Islet precursor cell (in vitro differentiated cells): ENCODE measurements around the gene ZAP70.

Experiments
- DNase-seq: peaks from one replicate; pipeline ENCODE4 v3.0.0-alpha.2; 2018

Gene ZAP70

DNA sequence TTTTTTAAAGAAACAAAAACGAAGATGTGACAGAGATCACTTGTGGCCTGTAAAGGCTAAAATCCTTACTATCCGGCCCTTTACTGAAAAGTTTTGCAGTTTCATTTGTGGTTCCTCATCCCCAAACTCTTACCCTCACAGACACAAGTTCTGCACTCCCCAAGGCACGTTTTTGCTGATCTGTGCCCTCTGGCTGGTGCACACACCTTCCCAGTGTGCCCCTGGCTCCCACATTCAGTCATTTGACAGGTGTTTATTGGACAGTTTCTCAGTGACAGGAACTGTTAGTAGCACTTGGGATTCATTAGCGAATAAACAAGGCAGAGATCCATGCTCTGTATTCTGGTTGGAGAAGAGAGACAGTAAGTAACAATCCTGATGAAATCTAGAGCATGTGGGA lies 22.8 kb downstream of the ZAP70 start:
- DNase-seq: no peak

DNA sequence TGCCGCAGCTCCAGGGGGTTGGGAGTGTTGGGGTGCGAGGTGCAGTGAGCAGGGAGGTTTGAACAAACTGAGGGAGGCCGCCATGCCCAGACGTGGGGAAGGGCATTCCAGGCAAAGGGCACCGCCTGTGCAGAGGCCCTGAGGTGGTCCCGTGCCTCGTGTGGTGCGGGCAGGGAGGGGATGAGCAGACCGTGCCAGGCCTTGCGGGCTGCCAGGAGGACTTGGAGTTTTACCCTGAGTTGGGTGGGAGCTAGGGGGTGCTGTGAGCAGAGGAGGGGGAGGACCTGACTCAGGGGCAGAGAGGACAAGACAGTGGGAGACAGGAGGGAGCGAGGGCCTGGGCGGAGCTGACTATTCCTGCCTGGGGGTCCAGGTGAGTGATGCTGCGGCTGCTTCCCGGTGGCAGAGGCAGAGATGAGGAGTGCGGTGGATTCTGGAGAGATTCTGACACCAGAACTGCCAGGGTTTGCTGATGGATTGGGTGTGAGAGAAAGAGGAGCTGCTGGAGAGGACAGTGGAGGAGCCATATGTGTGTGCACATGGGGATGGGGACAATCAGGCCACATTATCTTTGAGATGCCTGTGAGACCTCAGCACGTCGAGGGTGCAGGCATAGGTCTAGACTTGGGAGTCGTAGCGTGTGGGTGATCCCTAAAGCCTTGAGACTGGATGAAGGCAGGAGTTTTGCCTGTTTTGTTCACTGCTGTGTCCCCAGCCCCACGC lies 23.4 kb downstream of the ZAP70 start:
- no peak for DNase-seq

DNA sequence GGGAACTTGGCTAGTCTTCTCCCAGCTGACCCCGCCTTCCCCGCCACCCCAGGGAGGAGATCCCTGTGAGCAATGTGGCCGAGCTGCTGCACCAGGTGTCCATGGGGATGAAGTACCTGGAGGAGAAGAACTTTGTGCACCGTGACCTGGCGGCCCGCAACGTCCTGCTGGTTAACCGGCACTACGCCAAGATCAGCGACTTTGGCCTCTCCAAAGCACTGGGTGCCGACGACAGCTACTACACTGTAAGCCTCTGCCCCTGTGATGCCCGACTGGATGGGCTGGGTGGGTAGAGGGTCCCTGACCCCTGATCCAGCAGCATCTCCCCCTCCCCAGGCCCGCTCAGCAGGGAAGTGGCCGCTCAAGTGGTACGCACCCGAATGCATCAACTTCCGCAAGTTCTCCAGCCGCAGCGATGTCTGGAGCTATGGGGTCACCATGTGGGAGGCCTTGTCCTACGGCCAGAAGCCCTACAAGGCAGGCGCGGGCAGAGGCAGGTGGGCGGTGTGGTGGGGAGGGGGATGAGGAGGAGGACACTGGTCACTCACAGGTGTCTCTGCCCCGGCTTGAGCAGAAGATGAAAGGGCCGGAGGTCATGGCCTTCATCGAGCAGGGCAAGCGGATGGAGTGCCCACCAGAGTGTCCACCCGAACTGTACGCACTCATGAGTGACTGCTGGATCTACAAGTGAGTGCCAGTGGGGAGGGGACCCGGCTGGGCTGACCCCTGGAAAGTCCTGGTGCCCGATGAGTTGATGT lies 24.2 kb downstream of the ZAP70 start:
- no peak for DNase-seq

GRCh38 chr2:97738179-97739019 lies 25.0 kb downstream of the ZAP70 start:
- no peak for DNase-seq

DNA sequence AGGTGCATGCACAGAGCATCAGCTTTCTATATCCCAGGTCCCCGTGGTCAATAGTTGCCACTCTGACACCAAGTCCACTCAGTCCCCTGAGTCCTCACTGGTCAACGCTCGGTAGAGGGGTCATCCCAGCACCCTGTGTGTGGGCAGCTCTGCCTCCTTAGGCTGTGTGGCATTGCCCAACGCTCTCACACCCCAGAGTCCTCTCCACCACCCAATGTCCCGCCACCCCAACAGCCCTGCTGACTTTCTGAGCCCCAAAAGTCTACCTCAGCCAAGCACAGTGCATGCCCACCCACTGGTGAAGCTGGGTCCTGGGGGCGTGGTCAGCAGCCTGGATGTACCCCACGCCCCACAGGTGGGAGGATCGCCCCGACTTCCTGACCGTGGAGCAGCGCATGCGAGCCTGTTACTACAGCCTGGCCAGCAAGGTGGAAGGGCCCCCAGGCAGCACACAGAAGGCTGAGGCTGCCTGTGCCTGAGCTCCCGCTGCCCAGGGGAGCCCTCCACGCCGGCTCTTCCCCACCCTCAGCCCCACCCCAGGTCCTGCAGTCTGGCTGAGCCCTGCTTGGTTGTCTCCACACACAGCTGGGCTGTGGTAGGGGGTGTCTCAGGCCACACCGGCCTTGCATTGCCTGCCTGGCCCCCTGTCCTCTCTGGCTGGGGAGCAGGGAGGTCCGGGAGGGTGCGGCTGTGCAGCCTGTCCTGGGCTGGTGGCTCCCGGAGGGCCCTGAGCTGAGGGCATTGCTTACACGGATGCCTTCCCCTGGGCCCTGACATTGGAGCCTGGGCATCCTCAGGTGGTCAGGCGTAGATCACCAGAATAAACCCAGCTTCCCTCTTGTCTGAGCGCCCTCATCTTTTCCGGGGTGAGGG lies 25.9 kb downstream of the ZAP70 start:
- DNase-seq: no peak

DNA sequence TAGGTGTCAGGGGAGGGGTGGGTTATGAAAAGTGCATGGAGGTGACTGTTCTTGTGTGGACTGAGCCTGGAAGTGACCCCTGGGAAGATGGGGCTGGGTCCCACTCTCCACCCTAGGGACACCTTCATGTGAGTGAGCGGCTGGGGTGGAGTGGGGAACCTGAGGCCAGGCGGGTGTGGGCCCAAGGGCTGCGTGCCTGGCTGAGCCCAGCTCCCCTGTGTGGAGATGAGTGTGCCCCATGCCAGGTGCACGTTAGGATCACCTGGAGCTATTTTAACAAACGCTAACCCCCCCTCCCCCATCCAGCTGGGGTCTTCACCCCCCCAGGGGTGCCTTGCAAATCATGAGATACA lies 26.5 kb downstream of the ZAP70 start:
- DNase-seq: no peak

- DNase-seq: peak; percentile 79
Observed at GRCh38 chr2:97740590-97741182, 27.3 kb downstream of the ZAP70 start.

DNA sequence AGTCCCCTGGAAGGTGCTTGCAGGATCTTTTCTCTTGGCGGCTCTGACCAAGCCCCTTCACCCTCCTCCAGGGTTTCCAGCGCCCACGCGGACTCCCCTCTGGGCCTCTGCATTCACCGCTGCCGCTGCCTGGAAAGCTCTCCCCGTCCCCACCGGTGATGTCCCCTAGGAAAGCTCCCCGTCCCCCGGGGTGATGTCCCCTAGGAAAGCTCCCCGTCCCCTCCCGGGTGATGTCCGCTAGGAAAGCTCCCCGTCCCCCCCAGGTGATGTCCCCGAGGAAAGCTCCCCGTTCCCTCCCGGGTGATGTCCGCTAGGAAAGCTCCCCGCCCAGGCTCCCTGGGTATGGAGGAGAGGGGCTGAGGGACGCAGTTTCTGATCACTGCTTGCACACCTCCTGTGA lies 27.9 kb downstream of the ZAP70 start:
- DNase-seq: no peak

DNA sequence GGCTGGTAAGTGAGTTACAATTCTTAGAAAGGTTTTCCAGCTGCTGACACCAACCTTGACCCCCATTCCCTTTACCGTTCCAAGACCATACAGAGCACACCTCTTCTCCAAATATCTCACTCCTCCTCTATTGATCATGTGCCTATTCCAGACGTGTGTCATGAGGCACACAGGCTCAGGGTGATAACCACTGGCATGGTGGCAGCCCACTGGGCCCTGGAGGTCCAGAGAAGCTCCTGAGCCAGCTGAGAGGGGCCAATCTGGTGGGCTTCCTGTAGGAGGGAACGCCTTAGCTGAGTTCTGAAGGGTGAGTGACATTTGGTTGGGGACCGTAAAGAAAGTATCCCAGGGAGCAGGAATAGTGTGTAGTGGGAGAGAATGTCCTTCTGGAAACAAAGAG lies 28.3 kb downstream of the ZAP70 start:
- no peak for DNase-seq

DNA sequence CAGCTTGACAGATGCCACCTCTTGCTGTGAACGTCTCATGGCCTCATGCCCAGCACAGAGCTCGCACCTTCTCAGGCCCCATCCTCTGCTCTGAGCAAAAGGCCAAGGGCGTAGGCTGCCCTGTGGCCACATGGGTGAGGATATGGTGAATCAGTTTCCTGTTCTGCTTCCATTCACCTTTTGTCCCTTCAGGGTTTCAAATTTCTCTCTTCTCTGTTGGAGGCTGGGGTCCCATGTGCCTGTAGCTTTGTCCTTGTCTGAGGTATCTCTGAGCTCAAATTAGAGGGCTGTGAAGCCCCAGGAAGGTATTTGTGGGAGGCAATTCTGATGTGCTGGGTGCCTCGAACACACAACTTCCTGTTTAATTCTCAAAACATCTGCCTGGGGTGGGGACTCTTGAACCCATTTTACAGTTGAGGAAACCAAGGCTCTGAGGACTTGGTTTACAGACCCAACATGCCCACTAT lies 29.0 kb downstream of the ZAP70 start:
- DNase-seq: no peak

GRCh38 chr2:97743913-97744312 lies 30.5 kb downstream of the ZAP70 start:
- no peak for DNase-seq

GRCh38 chr2:97745474-97746174 lies 32.2 kb downstream of the ZAP70 start:
- DNase-seq: no peak

DNA sequence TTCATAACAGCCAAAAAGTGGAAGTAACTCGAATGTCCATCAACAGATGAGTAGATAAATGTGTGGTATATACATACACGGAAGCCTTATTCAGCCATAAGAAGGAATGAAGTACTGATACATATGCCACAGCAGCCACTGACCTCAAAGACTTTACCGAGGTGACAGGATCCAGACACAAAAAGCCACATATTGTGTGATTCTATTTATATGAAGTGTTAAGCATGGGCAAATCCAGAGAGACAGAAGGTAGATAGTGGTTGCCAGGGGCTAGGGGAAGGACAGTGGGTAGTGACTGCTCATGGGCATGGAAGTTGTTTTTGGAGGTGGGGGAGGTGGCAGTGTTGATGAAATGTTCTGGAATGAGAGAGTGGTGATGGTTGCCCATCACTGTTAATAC lies 33.9 kb downstream of the ZAP70 start:
- DNase-seq: no peak

GRCh38 chr2:97747716-97748115 lies 34.3 kb downstream of the ZAP70 start:
- DNase-seq: no peak

GRCh38 chr2:97749581-97749980 lies 36.2 kb downstream of the ZAP70 start:
- DNase-seq: no peak

- DNase-seq: no peak
Observed at GRCh38 chr2:97750017-97750416, 36.6 kb downstream of the ZAP70 start.

DNA sequence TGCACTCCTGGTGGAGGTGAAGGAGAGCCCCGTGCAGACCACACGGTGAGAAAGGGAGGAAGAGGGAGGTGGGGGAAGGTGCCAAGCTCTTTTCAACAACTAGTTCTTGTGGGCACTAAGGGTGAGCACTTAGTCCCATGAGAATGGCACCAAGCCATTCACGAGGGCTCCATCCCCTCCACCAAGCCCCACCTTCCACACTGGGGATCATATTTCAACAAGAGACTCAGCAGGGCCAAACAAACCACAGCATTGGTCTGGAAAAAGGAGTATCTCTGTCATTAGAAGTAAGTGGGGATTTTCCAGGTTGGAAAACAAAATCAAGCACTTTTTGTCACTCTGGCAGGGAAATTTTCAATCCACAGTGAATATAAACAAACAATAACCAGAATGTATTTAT lies 38.4 kb downstream of the ZAP70 start:
- peak; percentile 55 for DNase-seq

DNA sequence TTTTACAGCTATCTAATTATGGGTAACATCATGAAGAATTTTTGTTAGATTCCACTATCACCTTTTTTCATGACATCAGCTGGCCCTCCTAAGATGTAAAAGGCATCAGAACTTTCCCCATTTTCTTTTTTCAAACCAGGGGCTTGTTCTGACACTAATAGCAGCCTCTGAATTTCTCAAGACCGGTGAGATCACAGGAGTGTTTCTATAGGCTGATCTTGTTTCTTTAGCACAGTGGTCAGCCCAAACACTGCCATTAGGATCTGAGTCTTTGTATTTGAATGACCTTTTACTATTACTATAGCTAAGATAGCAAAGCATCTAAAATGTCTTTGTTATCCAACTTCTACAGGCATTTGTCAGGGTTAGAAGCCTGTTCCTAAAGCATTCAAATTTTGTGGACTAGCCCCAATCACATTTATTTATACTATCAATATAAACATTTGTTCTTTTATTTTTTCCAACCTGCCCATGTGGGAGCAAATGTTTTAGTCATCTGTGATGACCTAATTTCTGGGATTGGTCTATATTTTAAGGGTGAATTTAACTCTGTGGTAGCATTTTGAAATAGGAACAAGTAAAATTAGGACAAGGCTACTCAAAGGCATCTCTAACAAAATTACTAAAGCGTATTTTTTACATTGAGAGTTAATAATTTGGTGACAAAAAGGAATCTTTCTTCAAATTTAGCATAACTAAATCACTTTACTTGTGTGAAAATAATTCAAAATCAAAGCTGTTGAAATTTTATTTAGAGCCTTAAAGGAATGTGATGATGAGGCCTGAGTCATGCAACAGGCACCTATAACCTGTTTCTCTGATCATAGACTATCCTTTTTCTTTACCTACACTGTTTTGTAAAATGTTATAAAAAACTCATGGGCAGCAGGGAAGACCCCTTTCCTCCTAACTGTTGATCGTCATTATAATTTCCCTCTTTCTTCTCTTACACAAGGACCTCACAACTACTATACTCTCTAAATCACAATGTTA lies 39.3 kb downstream of the ZAP70 start:
- DNase-seq: no peak

- DNase-seq: peak; percentile 26
Observed at GRCh38 chr2:97754690-97755346, 41.4 kb downstream of the ZAP70 start.

GRCh38 chr2:97755491-97755890 lies 42.1 kb downstream of the ZAP70 start:
- peak; percentile 38 for DNase-seq
